Activated CD4-positive, CD25-positive, alpha-beta regulatory T cell treated with anti-CD3 and anti-CD28 coated beads, Interleukin-2, amount 50 U/mL, for 16 hours (primary cell): ENCODE measurements around the gene CHST13.

Experiments used
- DNase-seq: peaks from one replicate; pipeline ENCODE4 v3.0.0-alpha.2; 2020; ENCODE audit warnings: low read depth, low spot score

Gene CHST13

DNA sequence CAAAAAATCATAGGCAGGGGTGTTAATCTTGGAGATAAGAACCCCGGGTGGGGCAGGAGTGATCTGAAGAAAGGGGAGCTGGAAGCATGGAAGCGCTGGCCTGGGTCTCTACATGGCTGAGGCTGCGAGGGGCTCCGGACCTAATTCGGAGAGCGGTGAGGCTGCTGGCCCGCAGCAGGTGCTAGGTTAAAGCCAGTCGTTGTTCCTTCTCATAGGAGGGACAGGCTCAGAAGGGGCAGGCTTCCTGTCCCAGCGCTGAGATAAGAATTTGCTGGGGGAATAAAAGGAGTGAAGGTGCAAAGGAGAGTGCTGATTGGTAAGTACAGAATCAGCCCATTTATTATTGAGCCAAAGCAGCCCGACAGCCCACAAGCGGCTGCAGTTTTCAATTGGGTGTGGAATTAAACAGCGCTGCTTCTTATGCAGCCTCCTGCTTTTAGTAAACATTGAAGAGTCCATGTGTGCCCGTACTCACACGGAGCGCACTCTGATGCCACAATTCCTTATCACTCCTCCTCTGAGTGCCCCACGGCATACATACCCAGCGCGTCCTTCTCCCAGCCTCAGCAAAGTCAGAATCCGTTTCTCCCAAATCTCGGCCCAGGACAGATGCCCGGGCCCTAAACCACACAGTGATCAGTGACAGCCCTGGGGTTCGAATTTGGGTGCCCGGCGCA, 17.1 kb downstream of the CHST13 start:
- DNase-seq = no peak

DNA sequence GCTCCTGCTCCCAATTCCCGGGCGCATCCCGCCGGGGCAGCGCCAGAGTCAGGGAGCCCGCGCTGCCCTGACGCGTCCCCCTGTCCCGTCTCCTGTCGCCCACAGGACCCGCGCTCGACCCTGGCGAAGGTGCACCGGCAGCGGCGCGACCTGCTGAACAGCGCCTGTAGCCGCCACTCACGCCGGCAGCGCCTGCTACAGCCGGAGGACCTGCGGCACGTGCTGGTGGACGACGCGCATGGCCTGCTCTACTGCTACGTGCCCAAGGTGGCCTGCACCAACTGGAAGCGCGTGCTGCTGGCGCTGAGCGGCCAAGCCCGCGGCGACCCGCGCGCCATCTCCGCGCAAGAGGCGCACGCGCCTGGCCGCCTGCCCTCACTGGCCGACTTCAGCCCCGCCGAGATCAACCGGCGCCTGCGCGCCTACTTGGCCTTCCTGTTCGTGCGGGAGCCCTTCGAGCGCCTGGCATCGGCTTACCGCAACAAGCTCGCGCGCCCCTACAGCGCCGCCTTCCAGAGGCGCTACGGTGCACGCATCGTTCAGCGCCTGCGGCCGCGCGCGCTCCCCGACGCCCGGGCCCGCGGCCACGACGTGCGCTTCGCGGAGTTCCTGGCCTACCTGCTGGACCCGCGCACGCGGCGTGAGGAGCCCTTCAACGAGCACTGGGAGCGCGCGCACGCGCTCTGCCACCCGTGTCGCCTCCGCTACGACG, 17.8 kb downstream of the CHST13 start:
- no peak for DNase-seq

DNA sequence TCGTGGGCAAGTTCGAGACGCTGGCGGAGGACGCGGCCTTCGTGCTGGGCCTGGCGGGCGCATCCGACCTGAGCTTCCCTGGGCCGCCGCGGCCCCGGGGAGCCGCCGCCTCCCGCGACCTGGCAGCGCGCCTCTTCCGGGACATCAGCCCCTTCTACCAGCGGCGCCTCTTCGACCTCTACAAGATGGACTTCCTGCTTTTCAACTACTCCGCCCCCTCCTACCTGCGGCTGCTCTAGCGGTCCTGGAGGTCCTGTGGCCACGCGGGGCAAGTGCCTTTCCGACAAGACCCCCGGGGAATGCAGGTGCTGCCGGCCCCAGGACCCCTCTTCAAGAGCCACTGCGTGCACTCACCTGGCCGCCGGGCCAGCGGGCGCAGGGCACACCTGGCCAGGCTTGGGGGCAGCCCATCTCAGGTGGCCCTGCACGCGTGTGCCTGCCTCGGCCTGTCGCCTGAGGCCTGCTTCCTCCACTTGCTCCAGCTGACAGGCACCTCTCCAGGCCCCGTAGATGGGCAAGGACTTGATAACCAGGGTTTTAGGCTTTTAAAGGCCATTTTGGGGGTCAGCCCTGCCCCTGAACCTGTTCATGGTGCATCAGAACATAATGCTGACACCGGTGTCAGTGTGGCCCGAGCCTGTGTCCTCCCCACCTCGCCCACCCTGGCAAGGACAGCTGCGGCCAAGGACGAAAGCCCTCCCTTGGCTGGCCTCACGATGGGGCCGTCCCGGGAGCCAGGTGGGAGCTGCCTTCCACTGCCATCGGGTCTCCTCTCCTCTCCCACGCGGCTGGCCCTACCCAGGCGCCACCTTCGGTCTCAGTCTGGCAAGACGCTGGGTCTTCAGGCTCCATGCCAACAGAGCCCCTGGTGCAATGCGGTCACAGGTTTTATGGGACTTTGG, 18.6 kb downstream of the CHST13 start:
- DNase-seq = no peak

DNA sequence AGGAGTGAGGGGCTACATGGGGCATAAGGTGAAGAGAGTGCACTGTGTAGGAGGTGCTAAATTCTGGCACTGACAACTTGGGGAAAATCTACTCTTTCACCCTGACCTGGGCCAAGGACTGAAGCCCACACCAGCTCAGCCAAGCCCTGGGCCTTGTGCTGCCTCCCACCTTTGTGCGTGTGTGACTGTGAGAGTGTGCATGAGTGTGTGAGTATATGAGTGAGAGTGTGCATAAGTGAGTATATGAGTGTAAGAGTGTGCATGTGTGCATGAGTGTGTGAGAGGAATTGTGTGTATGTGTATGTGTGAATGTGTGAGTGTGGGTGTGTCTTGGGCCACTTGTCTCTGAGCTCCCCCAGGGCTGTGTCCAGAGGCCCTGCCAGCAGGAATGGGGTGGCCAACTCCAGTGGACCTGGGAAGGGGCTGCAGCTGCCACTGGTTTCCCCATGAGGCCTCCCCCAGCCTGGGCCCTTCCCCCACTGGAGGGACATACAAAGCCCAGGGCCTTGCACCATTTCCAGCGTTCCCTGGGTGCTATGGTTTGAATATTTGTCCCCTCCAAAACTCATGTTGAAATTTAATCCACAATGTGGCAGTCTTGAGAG, 19.6 kb downstream of the CHST13 start:
- DNase-seq = no peak

DNA sequence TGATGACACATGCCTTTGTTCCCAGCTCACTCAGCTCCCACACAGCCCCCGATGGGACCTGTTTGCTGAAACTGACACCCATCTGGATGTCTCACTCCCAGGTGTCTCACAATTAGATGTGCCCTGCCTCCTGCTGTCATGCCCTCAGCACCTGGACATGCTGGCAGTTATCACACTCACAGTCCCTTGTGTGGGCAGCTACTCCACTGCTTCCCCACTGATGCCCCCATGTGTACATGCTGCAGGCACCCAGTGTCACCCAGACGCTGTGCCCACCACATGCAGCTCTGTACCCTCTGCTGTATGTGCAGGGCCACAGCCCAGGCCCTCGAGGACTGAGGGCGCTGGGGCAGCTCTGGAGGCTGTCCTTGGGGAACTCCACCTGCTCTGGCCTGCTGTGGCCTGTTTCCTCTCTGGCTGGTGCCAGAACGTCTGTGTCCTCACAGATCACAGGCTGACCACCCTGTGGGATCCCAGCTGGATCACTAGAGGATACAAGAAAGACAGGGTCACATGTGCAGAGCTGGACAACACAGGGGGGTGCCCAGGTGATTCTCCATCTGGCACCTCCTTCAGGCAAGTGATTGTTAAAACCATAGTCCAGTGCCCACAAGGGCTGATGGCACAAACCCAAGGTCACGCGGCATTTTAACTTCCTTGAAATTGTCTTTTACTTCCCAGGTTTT, 20.8 kb downstream of the CHST13 start:
- DNase-seq = no peak

DNA sequence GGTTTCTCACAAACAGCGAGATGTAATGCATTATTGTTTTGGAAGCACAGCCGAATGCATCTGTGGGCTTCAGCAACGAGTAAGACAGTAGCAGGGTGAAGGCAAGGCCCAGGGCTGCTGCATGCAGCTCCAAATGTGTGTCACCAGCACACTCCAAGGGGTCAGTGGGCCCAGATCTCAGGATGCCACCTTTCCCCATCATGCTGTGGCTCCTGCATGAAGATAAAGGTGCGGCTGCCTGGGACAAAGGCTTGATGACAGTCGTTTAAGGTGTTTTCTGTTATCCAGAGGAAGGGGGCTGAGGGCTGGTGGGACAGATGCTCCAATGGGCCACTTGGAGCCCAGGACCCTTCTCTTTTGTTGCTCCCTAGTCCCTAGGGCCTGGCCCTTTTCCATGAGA, 21.6 kb downstream of the CHST13 start:
- no peak for DNase-seq

DNA sequence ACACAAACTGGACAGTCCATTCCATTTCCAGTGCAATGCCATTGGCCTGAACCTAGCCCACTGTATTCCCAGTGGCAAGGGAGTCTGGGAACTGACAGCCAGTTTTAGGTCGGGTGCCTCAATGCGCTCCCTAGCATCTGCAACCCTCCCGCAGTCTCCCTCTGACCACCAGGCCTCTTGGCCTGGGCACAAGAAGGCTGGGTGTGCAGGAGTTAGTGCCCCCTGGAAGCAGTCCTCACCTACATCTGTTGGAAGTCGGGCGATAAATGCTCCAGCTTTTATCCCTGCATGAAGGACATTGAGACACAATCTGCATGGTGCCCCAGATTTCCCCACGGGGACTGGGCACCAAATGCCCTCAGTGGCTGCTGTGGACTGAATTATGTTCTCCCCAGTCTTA, 22.1 kb downstream of the CHST13 start:
- DNase-seq = no peak

DNA sequence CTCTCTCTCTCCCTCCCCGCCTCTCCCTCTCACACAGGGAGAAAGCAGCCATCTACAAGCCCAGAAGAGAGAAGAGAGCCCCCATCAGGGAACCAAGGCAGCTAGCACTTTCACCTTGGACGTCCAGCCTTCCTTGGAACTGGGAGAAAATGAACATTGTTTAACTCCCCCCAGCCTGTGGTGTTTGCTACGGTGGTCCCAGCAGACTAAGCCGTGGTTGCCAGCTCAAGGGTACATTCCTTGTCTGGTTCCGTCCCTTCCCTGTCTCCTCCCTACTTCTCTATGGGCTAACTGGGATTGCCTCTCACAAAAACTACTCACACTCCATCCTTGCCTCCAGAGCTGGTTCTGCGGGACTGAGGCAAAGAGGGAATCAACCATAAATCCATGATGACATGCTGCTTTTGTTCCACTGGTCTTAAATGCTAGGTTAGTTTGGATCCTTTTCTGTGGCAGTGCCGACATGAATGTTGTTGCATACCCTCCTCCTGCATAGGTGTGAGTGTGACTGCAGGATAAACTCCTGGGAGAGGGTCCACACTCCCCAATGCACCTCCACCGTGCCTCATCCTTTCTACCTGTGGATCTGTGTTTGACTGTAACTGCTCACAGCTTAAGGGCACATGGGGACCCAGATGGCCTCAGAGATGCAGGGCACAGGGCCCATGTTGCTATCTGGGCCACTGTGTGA, 22.7 kb downstream of the CHST13 start:
- DNase-seq = no peak

DNA sequence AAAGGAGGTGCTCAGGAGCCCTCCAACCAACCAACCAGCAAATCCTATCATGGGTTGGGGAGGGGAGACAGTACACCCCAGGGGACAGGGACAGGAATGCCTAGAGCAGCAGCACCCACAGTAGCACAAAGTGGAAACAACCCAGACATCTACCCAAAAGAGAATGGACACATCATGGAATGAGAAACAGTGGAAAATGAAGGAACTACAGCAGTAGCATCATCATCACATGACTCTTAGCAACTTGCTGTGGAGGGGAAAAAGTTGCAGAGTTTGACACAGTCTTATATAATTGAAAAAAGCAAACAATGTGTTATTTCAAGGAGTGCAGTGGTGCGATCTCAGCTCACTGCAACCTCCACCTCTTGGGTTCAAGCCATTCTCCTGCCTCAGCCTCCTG, 23.8 kb downstream of the CHST13 start:
- DNase-seq = no peak

DNA sequence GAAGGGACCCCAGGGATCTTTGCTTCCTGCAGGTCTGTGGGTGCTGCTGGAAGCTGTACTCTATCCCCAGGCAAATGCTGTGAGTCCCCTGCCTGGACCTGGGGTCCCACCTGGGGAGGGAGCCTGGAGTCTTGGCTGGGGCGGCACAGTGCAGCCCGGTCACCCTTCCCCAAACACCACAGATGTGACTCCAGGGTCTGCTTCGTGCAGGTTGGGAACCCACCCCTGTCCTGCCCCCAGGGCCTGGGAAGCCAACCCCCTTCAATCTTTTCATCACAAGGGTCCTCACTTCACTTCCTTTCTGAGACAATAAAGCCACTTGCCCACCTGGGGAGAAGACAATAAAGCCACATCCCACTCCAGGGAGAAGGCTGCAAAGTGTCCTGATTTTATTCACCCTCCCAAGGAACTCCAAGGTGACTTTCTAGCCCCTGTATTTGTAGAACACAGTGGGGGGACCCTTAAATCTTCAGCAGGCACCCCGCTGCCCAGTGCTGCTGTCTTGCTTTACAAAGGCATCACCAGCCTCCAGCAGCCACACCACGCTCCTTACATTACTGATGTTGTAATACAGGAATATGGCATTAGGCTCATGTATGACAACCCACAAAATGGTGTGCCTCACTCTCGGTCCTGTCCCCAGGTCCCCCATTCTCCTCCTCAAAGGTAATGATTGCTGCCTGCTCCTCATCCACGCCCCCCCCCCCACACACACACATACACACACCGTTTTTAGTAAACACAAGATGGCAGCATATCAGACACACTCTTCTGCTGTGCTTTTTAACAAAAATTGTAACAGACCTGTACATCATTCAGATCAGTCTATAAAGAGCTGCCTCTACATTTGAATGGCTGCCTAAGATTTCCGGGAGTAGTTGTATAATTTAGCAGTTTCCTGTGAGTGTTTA, 24.9 kb downstream of the CHST13 start:
- no peak for DNase-seq

DNA sequence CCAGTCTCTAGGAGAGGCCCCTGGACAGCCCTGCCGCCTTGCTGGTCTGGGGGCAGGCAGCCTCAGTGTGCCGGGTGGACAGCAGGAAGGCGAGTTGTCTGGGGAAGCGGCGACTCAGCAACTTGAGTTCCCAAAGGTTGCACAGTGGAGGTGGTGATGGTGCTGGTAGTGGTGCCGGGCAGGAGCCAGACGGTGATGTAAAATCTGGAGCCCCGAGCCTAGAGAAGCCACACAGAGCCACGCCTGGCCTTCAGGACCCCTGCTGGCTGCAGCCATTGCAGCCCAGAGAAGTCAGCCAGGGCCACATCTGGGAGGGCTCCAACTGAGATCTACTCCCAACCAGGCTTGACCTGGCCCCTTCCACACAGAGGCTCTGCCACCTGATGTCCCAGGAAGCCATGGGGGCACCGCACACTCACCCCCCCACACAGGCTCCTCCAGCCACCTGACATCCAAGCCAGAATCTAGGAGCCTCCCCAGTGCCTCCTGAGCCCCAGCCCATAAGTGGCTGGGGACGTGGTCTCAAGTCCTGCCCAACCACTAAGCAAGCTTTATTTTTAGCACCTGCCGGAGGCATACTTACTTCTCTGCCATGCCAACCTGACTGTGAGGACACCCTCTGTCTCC, 26.0 kb downstream of the CHST13 start:
- DNase-seq = no peak

DNA sequence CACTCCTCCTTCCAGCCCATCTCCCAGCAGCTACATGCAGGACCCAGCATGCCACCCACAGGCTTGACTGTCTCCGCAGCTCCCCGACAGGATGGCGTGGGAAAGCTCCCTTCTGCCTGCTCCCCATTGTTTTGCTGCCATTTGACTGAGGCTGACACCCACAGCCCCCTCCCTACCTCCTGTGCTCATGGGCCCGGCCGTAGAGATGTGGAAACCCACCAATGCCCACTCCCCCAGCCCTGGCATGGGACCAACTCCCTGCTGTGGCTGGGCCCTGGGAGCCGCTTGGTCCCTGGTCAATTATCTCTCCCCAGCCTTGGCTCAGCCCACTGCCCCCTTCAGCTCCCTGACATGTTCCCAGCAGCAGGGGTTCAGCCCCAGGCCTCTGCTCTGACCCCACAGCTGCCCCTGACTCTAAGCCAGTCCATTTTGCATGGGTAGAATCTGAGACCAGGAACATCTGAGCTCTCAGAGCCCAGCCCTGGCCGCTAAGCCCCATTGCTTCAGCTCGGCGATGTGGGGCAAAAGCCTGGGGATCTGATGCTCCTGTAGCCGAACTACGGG, 26.6 kb downstream of the CHST13 start:
- DNase-seq = no peak

DNA sequence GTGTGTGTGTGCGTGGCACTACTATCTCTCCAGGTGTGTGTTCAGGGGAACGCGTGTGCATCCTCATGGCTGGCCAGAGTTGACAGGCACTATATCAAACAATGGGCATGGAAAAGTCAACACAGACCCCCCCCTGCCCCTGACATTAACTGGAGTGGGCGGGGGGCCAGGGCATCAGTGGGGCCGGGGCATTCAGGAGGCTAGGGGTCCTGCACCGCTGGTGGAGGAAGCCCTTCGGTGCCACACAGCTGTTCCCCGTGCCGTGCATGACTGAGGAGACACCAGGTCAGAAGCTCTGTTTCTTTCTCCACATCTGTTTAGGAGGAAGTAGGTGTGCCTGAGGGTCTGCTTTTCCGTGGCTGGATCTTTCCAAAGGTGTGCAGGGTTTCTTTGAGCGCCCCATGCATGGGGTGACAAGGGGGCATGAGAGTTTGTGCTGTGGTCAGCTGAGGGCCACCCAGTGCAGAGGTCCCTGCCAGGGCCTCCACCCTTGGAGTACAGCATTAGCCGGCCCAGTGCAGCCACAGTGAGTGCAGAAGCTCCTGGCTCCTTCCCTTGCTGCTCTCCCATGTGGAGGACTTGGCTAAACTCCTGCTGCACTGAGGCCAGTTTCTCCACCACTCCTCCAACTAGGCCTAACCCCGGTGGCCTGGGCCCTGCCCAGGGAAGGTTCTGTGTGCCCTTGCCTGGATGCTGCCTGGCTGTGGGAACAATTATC, 27.3 kb downstream of the CHST13 start:
- DNase-seq = no peak

DNA sequence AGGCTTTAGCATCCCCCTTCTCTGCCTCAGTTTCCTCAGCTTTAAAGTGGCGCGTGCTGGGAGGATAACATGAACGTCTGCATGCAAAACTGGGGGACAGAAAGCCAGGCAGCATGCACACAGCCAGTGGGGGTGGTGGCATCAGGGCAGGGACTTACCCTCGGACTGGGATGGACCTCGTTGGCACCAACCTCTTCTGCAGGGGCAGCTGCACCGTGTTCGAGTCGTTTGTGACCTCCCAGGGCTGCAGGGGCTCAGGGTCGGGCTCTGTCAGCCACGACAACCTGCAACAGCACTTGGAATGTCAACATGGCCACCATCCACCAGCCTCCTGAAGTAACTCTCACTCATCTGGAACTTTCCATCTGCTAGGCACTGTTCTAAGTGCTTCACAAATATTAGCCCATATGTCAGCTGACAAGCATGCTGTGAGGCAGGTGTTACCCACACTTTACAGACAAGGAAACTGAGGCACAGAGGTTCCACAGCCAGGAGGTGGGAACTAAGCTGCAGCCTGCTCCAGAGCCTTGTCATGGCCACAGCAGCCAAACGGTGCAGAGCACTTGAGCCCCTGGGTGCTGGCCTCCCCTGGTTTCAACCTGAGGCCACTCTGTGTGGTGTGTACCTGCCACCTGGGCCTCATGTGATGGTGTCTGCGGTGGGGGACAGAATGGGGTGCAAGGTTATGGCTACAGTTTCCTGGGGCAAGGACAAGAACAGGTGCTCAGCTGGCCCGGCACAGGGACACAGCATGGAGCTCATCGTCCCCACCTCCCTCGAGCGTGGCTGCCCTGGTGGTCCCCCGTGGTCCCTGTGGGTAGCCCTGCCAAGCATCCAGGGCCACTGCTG, 28.1 kb downstream of the CHST13 start:
- no peak for DNase-seq

DNA sequence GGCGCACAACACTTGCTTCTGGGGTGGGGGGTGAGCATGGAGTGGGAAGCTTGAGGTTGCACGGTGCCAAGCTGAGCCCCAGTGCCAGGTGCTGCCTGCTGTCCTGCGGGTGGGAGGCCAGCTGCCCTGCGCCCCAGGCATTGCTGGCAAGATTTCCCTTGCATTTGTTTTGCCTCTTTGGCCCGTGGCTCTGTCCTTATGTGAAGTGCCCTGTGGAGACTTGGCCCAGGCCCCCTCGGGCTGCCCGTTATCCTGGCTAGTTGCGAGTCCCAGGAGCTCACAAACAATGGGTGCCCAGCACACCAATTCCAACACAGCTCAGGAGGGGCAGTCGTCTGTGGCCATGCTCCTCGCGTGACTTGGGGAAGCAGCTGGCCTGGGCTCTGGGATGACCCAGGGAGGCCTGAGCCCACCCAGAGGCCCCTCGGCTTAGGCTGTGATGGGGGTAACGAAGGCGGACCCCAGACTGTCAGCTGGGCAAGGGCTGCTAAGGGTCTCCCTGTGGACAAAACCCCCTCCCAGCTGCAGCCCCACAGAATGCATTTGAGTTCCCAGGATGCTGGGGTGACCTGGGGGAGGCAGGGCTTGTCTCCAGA, 28.8 kb downstream of the CHST13 start:
- DNase-seq = no peak

DNA sequence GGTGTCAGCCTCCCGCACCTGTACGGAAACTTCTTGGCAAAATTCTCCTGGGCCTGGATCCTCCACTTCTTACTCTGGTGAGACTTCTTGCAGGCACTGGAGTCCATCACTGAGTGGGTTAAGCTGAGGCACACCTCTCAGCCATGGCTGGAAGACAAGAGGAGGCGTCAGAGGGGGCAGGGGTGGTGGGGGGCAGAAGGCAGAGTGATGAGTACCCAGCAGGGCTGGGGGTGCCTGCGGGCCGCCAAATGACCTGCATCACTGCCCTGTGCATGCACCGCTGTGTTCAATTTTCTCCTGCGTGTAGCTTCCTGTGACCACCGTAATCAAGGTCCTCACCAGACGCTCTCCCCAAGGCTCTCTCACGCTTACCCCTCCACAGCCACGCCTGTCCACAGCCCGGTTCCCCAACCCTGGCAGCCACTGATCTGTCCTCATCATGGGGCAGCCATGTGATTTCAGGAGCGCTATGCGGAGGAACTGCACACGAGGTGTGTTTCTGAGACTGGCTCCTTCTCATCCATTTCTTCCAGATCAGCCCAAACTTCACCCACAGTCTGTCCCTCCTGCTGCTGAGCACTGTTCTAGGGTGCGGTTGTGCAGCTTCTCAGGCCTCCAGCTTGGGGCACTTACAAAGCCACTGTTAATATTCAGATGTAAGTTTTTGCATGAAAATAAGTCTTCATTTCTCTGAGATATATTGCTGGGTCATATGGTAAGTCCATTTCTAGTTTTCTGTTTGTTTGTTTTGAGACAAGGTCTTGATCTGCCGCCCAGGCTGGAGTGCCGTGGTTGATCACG, 29.5 kb downstream of the CHST13 start:
- DNase-seq = no peak
